RWPE2 (cell line): ENCODE results near the gene MDH1.

Experiments
- ATAC-seq: fragments of 200-7000 bp; cut with Tn5 transposase; 3 replicates; pipeline ENCODE4 v1.9.1; 2021; ENCODE audit warnings: low read depth
- DNase-seq: peaks from one replicate; pipeline ENCODE4 v3.0.0-alpha.2; 2020; ENCODE audit warnings: low spot score
- H3K27ac ChIP-seq: fragments of 450-650 bp; 2 replicates; pipeline ENCODE4 v1.5.1; 2017; ENCODE audit warnings: mild to moderate bottlenecking; ENCODE audit not compliant: poor library complexity, severe bottlenecking
- H3K27me3 ChIP-seq: fragments of 250-450 bp; sonication (Bioruptor Pico); 2 replicates; pipeline ENCODE4 v1.5.1; 2021; ENCODE audit warnings: mild to moderate bottlenecking, moderate library complexity; ENCODE audit not compliant: insufficient read depth, poor library complexity, severe bottlenecking
- H3K36me3 ChIP-seq: fragments of 250-450 bp; sonication (Bioruptor Pico); 2 replicates; pipeline ENCODE4 v1.5.1; 2020; ENCODE audit warnings: low read depth, mild to moderate bottlenecking, moderate library complexity
- H3K4me1 ChIP-seq: fragments of 250-450 bp; sonication (Bioruptor Pico); 2 replicates; pipeline ENCODE4 v1.5.1; 2021; ENCODE audit warnings: mild to moderate bottlenecking, moderate library complexity; ENCODE audit not compliant: insufficient read depth, poor library complexity, severe bottlenecking
- H3K4me3 ChIP-seq: fragments of 250-450 bp; sonication (Bioruptor Pico); 2 replicates; pipeline ENCODE4 v1.5.1; 2021; ENCODE audit warnings: mild to moderate bottlenecking, moderate library complexity; ENCODE audit not compliant: severe bottlenecking
- H3K9me3 ChIP-seq: fragments of 250-450 bp; sonication (Bioruptor Pico); 2 replicates; pipeline ENCODE4 v1.5.1; 2021; ENCODE audit warnings: mild to moderate bottlenecking, moderate library complexity; ENCODE audit not compliant: severe bottlenecking
- TF ChIP-seq, protein P1 (sequence below): fragments of 450-650 bp; IDR thresholded peaks from one replicate; pipeline ENCODE4 v1.5.1; 2017; ENCODE audit warnings: mild to moderate bottlenecking, moderate library complexity; ENCODE audit not compliant: poor library complexity, severe bottlenecking

The MDH1 gene

DNA sequence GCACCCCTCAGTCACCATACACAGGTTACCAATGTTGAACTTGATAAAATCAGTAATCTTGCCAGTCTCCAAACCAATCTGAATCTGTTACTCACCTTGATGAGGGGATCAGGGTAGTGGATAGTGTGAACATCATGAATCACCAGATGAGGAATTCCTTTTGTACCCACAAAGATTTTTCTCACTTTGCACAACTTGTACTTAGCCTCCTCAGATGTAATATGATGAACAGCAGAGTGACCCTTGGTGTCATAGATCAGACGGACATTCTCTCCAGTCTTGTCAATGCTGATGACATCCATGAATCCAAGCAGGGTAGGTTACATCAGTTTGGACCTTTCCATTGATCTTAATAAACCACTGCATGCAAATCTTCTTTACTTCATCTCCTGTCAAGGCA, 54.7 kb downstream of the MDH1 start:
- Histone ChIP-seq H3K27me3 (no peaks in the 10 kb centered on the region), H3K4me1 (no peaks in the 10 kb centered on the region)
- no peak for DNase-seq

GRCh38 chr2:63648632-63649031, 59.9 kb downstream of the MDH1 start:
- no peaks in the 10 kb centered on the region for H3K9me3 ChIP-seq
- DNase-seq (no peak), ATAC-seq (no peak)
- H3K4me1 ChIP-seq, result no peaks in the 10 kb centered on the region
- no peak overlapping the region for H3K4me3 ChIP-seq
- H3K36me3 ChIP-seq, result no peaks in the 10 kb centered on the region
- H3K27me3 ChIP-seq, result no peaks in the 10 kb centered on the region
- TF ChIP-seq, protein P1, sequence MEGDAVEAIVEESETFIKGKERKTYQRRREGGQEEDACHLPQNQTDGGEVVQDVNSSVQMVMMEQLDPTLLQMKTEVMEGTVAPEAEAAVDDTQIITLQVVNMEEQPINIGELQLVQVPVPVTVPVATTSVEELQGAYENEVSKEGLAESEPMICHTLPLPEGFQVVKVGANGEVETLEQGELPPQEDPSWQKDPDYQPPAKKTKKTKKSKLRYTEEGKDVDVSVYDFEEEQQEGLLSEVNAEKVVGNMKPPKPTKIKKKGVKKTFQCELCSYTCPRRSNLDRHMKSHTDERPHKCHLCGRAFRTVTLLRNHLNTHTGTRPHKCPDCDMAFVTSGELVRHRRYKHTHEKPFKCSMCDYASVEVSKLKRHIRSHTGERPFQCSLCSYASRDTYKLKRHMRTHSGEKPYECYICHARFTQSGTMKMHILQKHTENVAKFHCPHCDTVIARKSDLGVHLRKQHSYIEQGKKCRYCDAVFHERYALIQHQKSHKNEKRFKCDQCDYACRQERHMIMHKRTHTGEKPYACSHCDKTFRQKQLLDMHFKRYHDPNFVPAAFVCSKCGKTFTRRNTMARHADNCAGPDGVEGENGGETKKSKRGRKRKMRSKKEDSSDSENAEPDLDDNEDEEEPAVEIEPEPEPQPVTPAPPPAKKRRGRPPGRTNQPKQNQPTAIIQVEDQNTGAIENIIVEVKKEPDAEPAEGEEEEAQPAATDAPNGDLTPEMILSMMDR, result no peak
- no peak overlapping the region for H3K27ac ChIP-seq

More for the DNA sequence above, 54.7 kb downstream of the MDH1 start:
- no peak overlapping the region for H3K4me3 ChIP-seq
- no peak overlapping the region for H3K27ac ChIP-seq
- TF ChIP-seq, protein P1, result no peak
- H3K9me3 ChIP-seq, result no peaks in the 10 kb centered on the region
- ATAC-seq, result peak; percentile 38; the same call in 2 of the 3 replicates
- H3K36me3 ChIP-seq, result no peaks in the 10 kb centered on the region

DNA sequence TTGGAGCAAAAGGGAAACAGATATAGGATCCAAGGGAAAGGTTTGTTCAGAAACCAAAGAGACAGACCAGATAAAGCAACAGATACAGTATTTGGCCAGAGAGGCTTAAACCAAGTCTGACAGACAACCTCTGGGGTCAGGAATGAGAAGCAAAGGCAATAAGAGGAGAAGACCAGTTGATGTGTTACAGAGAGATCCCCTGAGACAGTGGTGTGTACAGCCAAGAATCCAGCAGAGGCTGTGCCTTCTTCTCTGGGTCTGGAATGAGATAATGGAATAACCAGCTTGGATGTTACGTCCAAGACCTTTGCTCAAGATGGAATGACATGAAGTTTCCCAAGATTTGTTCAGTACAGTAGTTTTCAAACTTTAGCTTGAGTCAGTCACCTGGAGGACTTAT, 61.1 kb downstream of the MDH1 start:
- H3K4me1 ChIP-seq, result no peaks in the 10 kb centered on the region
- ATAC-seq (no peak), DNase-seq (no peak)
- H3K9me3 ChIP-seq, result no peaks in the 10 kb centered on the region
- H3K4me3 ChIP-seq, result no peak overlapping the region
- TF ChIP-seq, protein P1, result no peak
- no peak overlapping the region for H3K27ac ChIP-seq
- no peaks in the 10 kb centered on the region for H3K36me3 ChIP-seq
- no peaks in the 10 kb centered on the region for H3K27me3 ChIP-seq

- no peaks in the 10 kb centered on the region for H3K36me3 ChIP-seq
- H3K4me1 ChIP-seq, result no peaks in the 10 kb centered on the region
- H3K27ac ChIP-seq, result no peak overlapping the region
- no peak overlapping the region for H3K4me3 ChIP-seq
- TF ChIP-seq, protein P1, result no peak
- H3K27me3 ChIP-seq, result no peaks in the 10 kb centered on the region
- H3K9me3 ChIP-seq, result no peaks in the 10 kb centered on the region
- DNase-seq (no peak), ATAC-seq (no peak)
Measured at GRCh38 chr2:63650756-63651155, 62.0 kb downstream of the MDH1 start.

DNA sequence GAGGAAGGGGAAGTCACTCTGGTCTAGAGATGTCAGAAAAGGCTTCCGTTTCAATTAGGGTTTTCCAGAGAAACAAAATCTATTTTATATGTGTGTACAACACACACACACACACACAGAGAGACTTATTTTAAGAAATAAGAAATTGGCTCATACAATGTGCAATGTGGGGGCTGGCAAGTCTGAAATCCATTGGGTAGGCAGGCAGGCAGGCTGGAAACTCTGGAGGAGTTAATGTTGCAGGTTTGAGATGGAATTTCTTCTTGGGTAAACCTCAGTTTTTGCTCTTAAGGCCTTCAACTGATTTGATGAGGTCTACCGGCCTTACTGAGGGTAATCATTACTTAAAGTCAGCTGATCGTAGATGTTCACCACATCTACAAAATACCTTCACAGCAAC, 62.6 kb downstream of the MDH1 start:
- TF ChIP-seq, protein P1, result no peak
- Histone ChIP-seq H3K27me3 (no peaks in the 10 kb centered on the region), H3K4me1 (no peaks in the 10 kb centered on the region), H3K9me3 (no peaks in the 10 kb centered on the region), H3K36me3 (no peaks in the 10 kb centered on the region), H3K4me3 (no peak overlapping the region), H3K27ac (no peak overlapping the region)
- ATAC-seq, result no peak
- DNase-seq, result no peak
